OCI-LY3 (cell line): ENCODE data around the gene ANKRD44.

Experiments
- EZH2phosphoT487 ChIP-seq: fragments of 200-600 bp; shearing (Covaris generic); IDR thresholded peaks from 2 replicates; pipeline ENCODE4 v1.6.1; 2018; ENCODE audit warnings: antibody characterized with exemption, mixed run types, low read depth
- TF ChIP-seq, protein P1 (sequence below): fragments of 200-600, 300-600 bp; sonication (generic); IDR thresholded peaks from 2 replicates; pipeline ENCODE4 v1.5.1; 2014; ENCODE audit warnings: antibody characterized with exemption, low read length, low read depth

DNA sequence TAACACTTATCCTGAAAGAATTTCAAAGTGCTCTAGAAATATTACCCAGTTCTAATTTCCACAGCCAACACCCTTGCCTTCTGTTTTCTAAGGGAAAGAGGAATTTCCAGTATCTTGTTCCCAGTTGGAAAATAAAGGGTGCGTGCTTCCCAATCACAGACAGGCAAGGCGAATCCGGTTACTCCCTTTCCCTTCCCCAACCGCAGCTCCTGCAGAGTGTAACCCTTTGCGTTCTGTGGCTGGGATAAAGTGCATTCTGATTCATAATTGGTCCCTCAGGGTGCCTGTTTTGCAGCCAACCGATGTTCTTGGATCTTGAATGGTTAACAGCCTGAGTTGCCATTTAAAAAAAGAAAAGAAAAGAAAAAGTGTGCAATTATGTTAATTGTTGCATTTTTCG is 343.5 kb downstream of the ANKRD44 start:
- TF ChIP-seq, protein P1, sequence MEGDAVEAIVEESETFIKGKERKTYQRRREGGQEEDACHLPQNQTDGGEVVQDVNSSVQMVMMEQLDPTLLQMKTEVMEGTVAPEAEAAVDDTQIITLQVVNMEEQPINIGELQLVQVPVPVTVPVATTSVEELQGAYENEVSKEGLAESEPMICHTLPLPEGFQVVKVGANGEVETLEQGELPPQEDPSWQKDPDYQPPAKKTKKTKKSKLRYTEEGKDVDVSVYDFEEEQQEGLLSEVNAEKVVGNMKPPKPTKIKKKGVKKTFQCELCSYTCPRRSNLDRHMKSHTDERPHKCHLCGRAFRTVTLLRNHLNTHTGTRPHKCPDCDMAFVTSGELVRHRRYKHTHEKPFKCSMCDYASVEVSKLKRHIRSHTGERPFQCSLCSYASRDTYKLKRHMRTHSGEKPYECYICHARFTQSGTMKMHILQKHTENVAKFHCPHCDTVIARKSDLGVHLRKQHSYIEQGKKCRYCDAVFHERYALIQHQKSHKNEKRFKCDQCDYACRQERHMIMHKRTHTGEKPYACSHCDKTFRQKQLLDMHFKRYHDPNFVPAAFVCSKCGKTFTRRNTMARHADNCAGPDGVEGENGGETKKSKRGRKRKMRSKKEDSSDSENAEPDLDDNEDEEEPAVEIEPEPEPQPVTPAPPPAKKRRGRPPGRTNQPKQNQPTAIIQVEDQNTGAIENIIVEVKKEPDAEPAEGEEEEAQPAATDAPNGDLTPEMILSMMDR = no peak
- no peak for TF ChIP-seq EZH2phosphoT487
